HFFc6 (cell line): ENCODE measurements around the gene RABGAP1L. TPM values are rescaled to one million over a fixed set of nuclear protein-coding genes. Genes with fewer than 3 reads are reported as not detected.

ENCODE experiments used
- DNase-seq: peaks from one replicate; pipeline ENCODE4 v3.0.0-alpha.2; 2018
- H3K27ac Mint-ChIP-seq: 2 replicates; pipeline ENCODE4 v1.8.0; 2020; ENCODE audit warnings: mild to moderate bottlenecking, mixed read lengths
- H3K27me3 Mint-ChIP-seq: 2 replicates; pipeline ENCODE4 v1.8.0; 2021; ENCODE audit warnings: mild to moderate bottlenecking, moderate library complexity, mixed read lengths; ENCODE audit not compliant: insufficient read depth
- H3K36me3 Mint-ChIP-seq: 2 replicates; pipeline ENCODE4 v1.8.0; 2021; ENCODE audit warnings: low read depth, mixed read lengths
- H3K4me1 Mint-ChIP-seq: 2 replicates; pipeline ENCODE4 v1.8.0; 2020; ENCODE audit warnings: low read depth, mixed read lengths
- H3K4me3 Mint-ChIP-seq: 2 replicates; pipeline ENCODE4 v1.8.0; 2020; ENCODE audit warnings: mild to moderate bottlenecking, moderate library complexity, mixed read lengths
- H3K9me3 Mint-ChIP-seq: 2 replicates; pipeline ENCODE4 v1.8.0; 2020; ENCODE audit warnings: mild to moderate bottlenecking, mixed read lengths
- CTCF ChIP-seq: fragments of 200-600 bp; sonication (generic); IDR thresholded peaks from 2 replicates; pipeline ENCODE4 v1.5.0; 2021; ENCODE audit warnings: antibody characterized with exemption, mild to moderate bottlenecking
- total RNA-seq, 6 experiments: library from RNA; stranded (reverse); fragmentation: NEBNext Ultra II Directional; extraction: Animal tissue kit (Norgen Biotek cat#: 25700); gene quantifications; 2 replicates in 1 of 6; 3 replicates in 5 of 6; pipeline ENCODE4 v1.2.3, GENCODE V29; 2021

RABGAP1L gene
- total RNA-seq, 6 experiments from 2014 or later, result 14.5 to 16.9 (median 16.0) TPM

GRCh38 chr1:174219606-174220370 is 60.5 kb downstream of the RABGAP1L start:
- no peaks in the 10 kb centered on the region for H3K27me3 Mint-ChIP-seq
- no peak for TF ChIP-seq CTCF
- peaks cover 14% of the 10 kb centered on the region for H3K36me3 Mint-ChIP-seq
- no peak overlapping the region for H3K4me3 Mint-ChIP-seq
- H3K27ac Mint-ChIP-seq, result no peak overlapping the region
- H3K9me3 Mint-ChIP-seq, result peaks cover 10% of the 10 kb centered on the region
- peaks cover 11% of the 10 kb centered on the region for H3K4me1 Mint-ChIP-seq
- no peak for DNase-seq

GRCh38 chr1:174221681-174222080 is 62.4 kb downstream of the RABGAP1L start:
- TF ChIP-seq CTCF, result no peak
- Mint-ChIP-seq H3K4me1 (peaks cover 11% of the 10 kb centered on the region), H3K36me3 (peaks cover 16% of the 10 kb centered on the region), H3K27me3 (no peaks in the 10 kb centered on the region), H3K4me3 (no peak overlapping the region), H3K27ac (peak overlapping the region; percentile 46; the same call in 1 of the 2 replicates), H3K9me3 (peaks cover 10% of the 10 kb centered on the region)
- DNase-seq, result no peak

GRCh38 chr1:174222166-174222949 is 63.0 kb downstream of the RABGAP1L start:
- H3K36me3 Mint-ChIP-seq, result peaks cover 16% of the 10 kb centered on the region
- DNase-seq, result peak; percentile 82
- H3K27me3 Mint-ChIP-seq, result no peaks in the 10 kb centered on the region
- H3K4me1 Mint-ChIP-seq, result peaks cover 11% of the 10 kb centered on the region
- peak overlapping the region; percentile 46; the same call in 1 of the 2 replicates for H3K27ac Mint-ChIP-seq
- no peak overlapping the region for H3K4me3 Mint-ChIP-seq
- no peak for TF ChIP-seq CTCF
- H3K9me3 Mint-ChIP-seq, result peaks cover 10% of the 10 kb centered on the region

- DNase-seq, result no peak
- Mint-ChIP-seq H3K36me3 (peaks cover 22% of the 10 kb centered on the region), H3K9me3 (peaks cover 10% of the 10 kb centered on the region), H3K4me1 (peaks cover 11% of the 10 kb centered on the region), H3K27me3 (no peaks in the 10 kb centered on the region), H3K4me3 (no peak overlapping the region), H3K27ac (no peak overlapping the region)
- TF ChIP-seq CTCF, result no peak
Measured at GRCh38 chr1:174224641-174225040, 65.3 kb downstream of the RABGAP1L start.

GRCh38 chr1:174225499-174226204 is 66.3 kb downstream of the RABGAP1L start:
- Mint-ChIP-seq H3K9me3 (peaks cover 10% of the 10 kb centered on the region), H3K36me3 (peaks cover 22% of the 10 kb centered on the region), H3K4me3 (no peak overlapping the region), H3K4me1 (peaks cover 11% of the 10 kb centered on the region), H3K27ac (no peak overlapping the region), H3K27me3 (no peaks in the 10 kb centered on the region)
- no peak for DNase-seq
- TF ChIP-seq CTCF, result no peak
